Left ventricle myocardium inferior (tissue), 1 donor: ENCODE results near the gene GPATCH2L. TPM values are rescaled to one million over a fixed set of nuclear protein-coding genes. Genes with fewer than 3 reads are reported as not detected.
A peak's percentile ranks its signal among the peaks of the same experiment; 100 is the strongest.

Source experiments
- DNase-seq: peaks from one replicate; pipeline ENCODE4 v3.0.0-alpha.2; 2020
- H3K27ac ChIP-seq: fragments of 200-600 bp; replicated peaks from 2 replicates; pipeline ENCODE4 v1.8.0; 2021
- H3K27me3 ChIP-seq: fragments of 200-600 bp; 2 replicates; pipeline ENCODE4 v1.8.0; 2021; ENCODE audit warnings: low read depth
- H3K36me3 ChIP-seq: fragments of 200-600 bp; 2 replicates; pipeline ENCODE4 v1.8.0; 2021
- H3K4me1 ChIP-seq: fragments of 200-600 bp; 2 replicates; pipeline ENCODE4 v1.8.0; 2021
- H3K4me3 ChIP-seq: fragments of 200-600 bp; 2 replicates; pipeline ENCODE4 v1.8.0; 2021; ENCODE audit warnings: mild to moderate bottlenecking, moderate library complexity
- H3K9me3 ChIP-seq: fragments of 200-600 bp; replicated peaks from 2 replicates; pipeline ENCODE4 v1.8.0; 2021
- intact Hi-C: fragments of 100-400 bp; cut with micrococcal nuclease; formaldehyde crosslinking; loops from one replicate; pipeline ENCODE4 v1.11.0; 2022
- total RNA-seq: library from RNA; stranded (reverse); fragmentation: NEBNext Ultra II Directional; extraction: Animal tissue kit (Norgen Biotek cat#: 25700); gene quantifications from one replicate; pipeline ENCODE4 v1.2.1, GENCODE V29; 2021
- TF ChIP-seq, protein P1 (sequence below): fragments of 200-600 bp; IDR thresholded peaks from 2 replicates; pipeline ENCODE4 v1.8.0; 2021; ENCODE audit warnings: antibody characterized with exemption, mild to moderate bottlenecking, borderline replicate concordance
- donor health status: DM: no; HTN: yes; CAD: no; lungs with severe emphysema.

Gene GPATCH2L
- total RNA-seq, 1 donor from 2014 or later = 26.5 TPM

DNA sequence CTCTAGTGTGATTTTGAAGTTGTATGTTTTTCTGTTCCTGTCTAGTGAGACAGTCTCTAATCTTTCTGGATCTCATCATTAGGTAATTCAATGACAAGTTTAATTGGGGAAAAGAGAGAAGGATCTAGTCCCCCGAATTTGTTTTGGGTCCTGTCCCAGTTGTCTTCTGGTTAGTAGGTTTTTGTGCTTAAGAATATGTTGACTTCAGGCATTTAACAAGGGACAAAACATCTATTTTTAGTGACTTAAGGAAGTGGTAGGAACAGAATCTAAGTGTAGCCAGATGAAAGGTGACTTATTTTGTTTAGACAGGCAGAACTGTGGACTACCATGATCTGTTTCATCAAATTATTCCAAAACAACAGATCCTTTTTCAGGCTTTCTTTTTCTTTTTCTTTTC lies 2.2 kb downstream of the GPATCH2L start:
- peaks cover 72% of the 10 kb centered on the region for H3K4me1 ChIP-seq
- no peak for DNase-seq
- TF ChIP-seq, protein P1, sequence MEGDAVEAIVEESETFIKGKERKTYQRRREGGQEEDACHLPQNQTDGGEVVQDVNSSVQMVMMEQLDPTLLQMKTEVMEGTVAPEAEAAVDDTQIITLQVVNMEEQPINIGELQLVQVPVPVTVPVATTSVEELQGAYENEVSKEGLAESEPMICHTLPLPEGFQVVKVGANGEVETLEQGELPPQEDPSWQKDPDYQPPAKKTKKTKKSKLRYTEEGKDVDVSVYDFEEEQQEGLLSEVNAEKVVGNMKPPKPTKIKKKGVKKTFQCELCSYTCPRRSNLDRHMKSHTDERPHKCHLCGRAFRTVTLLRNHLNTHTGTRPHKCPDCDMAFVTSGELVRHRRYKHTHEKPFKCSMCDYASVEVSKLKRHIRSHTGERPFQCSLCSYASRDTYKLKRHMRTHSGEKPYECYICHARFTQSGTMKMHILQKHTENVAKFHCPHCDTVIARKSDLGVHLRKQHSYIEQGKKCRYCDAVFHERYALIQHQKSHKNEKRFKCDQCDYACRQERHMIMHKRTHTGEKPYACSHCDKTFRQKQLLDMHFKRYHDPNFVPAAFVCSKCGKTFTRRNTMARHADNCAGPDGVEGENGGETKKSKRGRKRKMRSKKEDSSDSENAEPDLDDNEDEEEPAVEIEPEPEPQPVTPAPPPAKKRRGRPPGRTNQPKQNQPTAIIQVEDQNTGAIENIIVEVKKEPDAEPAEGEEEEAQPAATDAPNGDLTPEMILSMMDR = no peak
- no peaks in the 10 kb centered on the region for H3K27me3 ChIP-seq
- intact Hi-C loops = no loop called here
- no peaks in the 10 kb centered on the region for H3K9me3 ChIP-seq
- H3K27ac ChIP-seq = no peak overlapping the region
- H3K36me3 ChIP-seq = peaks cover 29% of the 10 kb centered on the region
- H3K4me3 ChIP-seq = peak overlapping the region; percentile 26

DNA sequence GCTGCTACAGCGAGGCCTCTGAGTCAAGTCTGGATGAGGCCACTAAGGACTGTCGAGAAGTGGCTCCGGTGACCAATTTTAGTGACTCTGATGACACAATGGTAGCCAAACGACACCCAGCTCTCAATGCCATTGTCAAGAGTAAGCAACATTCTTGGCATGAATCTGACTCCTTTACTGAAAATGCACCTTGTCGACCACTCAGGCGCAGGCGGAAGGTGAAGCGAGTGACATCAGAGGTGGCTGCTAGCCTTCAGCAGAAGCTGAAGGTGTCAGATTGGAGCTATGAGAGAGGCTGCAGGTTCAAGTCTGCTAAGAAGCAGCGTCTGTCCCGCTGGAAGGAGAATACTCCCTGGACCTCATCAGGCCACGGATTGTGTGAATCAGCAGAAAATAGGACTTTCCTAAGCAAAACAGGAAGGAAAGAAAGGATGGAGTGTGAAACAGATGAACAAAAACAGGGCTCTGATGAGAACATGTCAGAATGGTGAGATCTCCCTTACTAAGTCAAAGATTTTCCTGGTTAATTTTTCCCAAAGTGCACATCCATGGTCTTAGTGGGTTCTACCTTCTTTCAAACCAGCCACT lies 2.9 kb downstream of the GPATCH2L start:
- no peaks in the 10 kb centered on the region for H3K27me3 ChIP-seq
- TF ChIP-seq, protein P1 = no peak
- H3K4me3 ChIP-seq = peak overlapping the region; percentile 26
- H3K36me3 ChIP-seq = peaks cover 36% of the 10 kb centered on the region
- peaks cover 72% of the 10 kb centered on the region for H3K4me1 ChIP-seq
- DNase-seq = no peak
- H3K9me3 ChIP-seq = no peaks in the 10 kb centered on the region
- intact Hi-C loops = no loop called here
- no peak overlapping the region for H3K27ac ChIP-seq

DNA sequence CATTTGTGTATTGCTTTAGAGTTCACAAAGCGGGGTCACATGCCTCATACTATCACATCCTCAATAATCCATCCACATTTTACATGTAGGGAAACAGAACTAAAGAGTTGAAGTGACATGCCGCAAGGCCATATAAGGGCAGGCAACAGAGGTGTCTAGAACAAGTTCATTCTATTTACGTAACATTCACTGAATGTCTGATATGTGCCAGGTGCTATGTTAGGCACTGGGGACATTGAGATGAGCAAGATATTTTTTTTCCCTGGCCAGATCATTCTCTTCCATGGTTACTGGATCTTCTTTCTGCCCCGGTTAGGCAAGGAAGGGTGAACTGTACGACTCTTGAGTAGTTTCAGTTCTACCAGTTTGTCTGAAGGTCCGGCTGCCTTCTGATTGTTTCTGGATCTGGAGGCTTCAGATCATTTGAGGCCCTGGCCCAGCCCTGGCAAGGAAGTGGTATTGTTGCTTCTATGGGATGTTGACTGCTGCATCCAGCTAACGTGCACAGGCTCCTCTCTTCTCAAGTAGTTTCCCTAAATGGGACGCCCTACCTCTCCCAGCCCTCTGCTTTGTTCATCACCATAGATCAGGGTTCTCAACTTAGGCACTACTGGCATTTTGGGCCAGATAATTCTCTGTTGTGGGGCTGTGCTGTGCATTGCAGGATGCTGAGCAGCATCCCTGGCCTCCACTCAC lies 12.1 kb downstream of the GPATCH2L start:
- no peaks in the 10 kb centered on the region for H3K27me3 ChIP-seq
- intact Hi-C loops = no loop called here
- H3K9me3 ChIP-seq = no peaks in the 10 kb centered on the region
- H3K4me3 ChIP-seq = peak overlapping the region; percentile 10
- H3K27ac ChIP-seq = peak overlapping the region; percentile 73
- no peak for DNase-seq
- H3K4me1 ChIP-seq = peaks cover 32% of the 10 kb centered on the region
- peaks cover 38% of the 10 kb centered on the region for H3K36me3 ChIP-seq
- TF ChIP-seq, protein P1 = no peak

DNA sequence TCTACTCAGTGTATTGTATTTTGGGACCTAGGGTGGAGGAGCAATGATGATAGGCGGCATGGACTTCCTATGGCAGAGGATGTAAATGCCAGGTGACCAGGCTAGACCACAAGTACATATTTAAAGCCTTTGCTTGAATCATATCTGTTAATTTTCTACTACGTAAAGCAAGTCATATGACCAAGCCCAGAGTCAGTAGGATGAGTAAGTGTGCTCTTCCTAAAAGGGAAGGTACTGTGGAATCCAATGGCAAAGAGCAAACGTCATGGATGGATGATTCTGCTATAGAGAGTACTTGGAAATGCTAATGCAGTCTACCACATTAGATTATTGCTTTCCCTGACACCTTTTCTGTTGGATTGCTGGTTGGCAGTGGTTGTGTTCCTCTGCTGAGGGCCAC lies 16.8 kb downstream of the GPATCH2L start:
- Histone ChIP-seq H3K27ac (no peak overlapping the region), H3K27me3 (no peaks in the 10 kb centered on the region), H3K36me3 (peaks cover 56% of the 10 kb centered on the region), H3K9me3 (no peaks in the 10 kb centered on the region), H3K4me3 (no peak overlapping the region), H3K4me1 (peaks cover 14% of the 10 kb centered on the region)
- intact Hi-C loops = no loop called here
- DNase-seq = no peak
- TF ChIP-seq, protein P1 = no peak

DNA sequence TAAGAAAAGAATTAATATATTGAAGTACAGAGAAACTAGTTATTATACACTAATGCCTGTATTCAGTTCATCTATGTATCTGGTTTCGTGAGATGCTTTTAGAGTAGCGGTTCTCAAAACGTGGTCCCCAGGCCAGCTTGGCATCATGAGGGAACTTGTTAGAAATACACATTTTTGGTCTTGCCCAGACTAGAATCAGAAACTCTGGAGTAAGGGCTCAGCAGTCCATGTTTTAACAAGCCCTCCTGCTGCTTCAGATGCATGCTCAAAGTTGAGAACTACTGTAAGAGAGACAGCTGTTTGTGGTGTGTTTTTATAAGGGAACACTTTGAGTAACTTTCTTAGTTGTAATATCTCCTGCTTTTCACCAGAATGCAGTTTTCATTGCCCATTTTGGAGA lies 18.1 kb downstream of the GPATCH2L start:
- no peaks in the 10 kb centered on the region for H3K9me3 ChIP-seq
- no peak overlapping the region for H3K27ac ChIP-seq
- H3K27me3 ChIP-seq = no peaks in the 10 kb centered on the region
- no peak for DNase-seq
- H3K4me3 ChIP-seq = no peak overlapping the region
- peaks cover 2% of the 10 kb centered on the region for H3K4me1 ChIP-seq
- H3K36me3 ChIP-seq = peaks cover 68% of the 10 kb centered on the region
- intact Hi-C loops = no loop called here
- TF ChIP-seq, protein P1 = no peak
